K562 (cell line): Measurements from ENCODE around the gene APOC1. TPM values are rescaled to one million over a fixed set of nuclear protein-coding genes. Genes with fewer than 3 reads are reported as not detected.

ENCODE experiments used
- DLX4 ChIP-seq: fragments of 250-450 bp; sonication (Bioruptor Pico); IDR thresholded peaks from 2 replicates; pipeline ENCODE4 v1.6.1; 2021; ENCODE audit warnings: mild to moderate bottlenecking
- ESRRA ChIP-seq: fragments of 450-650 bp; IDR thresholded peaks from 2 replicates; pipeline ENCODE4 v1.6.1; 2014; ENCODE audit warnings: low read depth, mild to moderate bottlenecking, moderate library complexity, borderline replicate concordance
- EWSR1 ChIP-seq: fragments of 450-650 bp; IDR thresholded peaks from 2 replicates; pipeline ENCODE4 v1.6.1; 2018; ENCODE audit warnings: borderline replicate concordance, mild to moderate bottlenecking, low read depth, moderate library complexity; ENCODE audit not compliant: partially characterized antibody
- KDM1A ChIP-seq, 2 experiments: fragments of 450-650 bp; IDR thresholded peaks; 2 replicates each; pipeline ENCODE4 v1.6.1; 2016; ENCODE audit warnings: mild to moderate bottlenecking in 2 of 2
- LEF1 ChIP-seq: fragments of 450-650 bp; IDR thresholded peaks from 2 replicates; pipeline ENCODE4 v1.6.1; 2016; ENCODE audit warnings: mild to moderate bottlenecking
- NFE2 ChIP-seq: IDR thresholded peaks from 2 replicates; pipeline ENCODE4 v1.6.1; 2014; ENCODE audit warnings: antibody characterized with exemption, low read depth
- POLR2B ChIP-seq: fragments of 450-650 bp; IDR thresholded peaks from 2 replicates; pipeline ENCODE4 v1.6.1; 2018; ENCODE audit warnings: low read depth; ENCODE audit not compliant: partially characterized antibody
- RHOXF2B ChIP-seq: fragments of 250-450 bp; sonication (Bioruptor Pico); conservative IDR thresholded peaks from 2 replicates; pipeline ENCODE4 v1.5.1; 2021
- STAT5B ChIP-seq: fragments of 250-450 bp; sonication (Bioruptor Pico); IDR thresholded peaks from 2 replicates; pipeline ENCODE4 v1.8.0; 2021; ENCODE audit warnings: mild to moderate bottlenecking, inconsistent platforms
- THRB ChIP-seq: fragments of 450-650 bp; formaldehyde crosslinking; conservative IDR thresholded peaks from 2 replicates; pipeline ENCODE4 v1.4.0; 2022; ENCODE audit warnings: mild to moderate bottlenecking, missing genetic modification characterization
- USF1 ChIP-seq: sonication (generic); formaldehyde crosslinking; IDR thresholded peaks from 2 replicates; pipeline ENCODE4 v1.9.0; 2022; ENCODE audit warnings: mild to moderate bottlenecking, missing genetic modification reagents
- ZNF512 ChIP-seq: IDR thresholded peaks from 2 replicates; pipeline ENCODE4 v1.6.1; 2016; ENCODE audit warnings: missing genetic modification characterization, missing compliant biosample characterization
- ZNF584 ChIP-seq: fragments of 200-800 bp; sonication (Bioruptor generic); IDR thresholded peaks from 2 replicates; pipeline ENCODE4 v1.6.1; 2016; ENCODE audit warnings: low read depth, mild to moderate bottlenecking, missing genetic modification characterization, missing compliant biosample characterization
- polyA plus RNA-seq, 8 experiments: library from polyadenylated mRNA; depleted of rRNA in 4 of 8; stranded (reverse) in 5 of 8; unstranded in 3 of 8; fragments of >200 nt; fragmentation: Nextera tagmentation in 2 of 8; fragmentation: Illumina TruSeq in 1 of 8; extraction: Ambion mirVana in 2 of 8; extraction: Trizol in 1 of 8; gene quantifications; 2 replicates each; pipeline versions ENCODE4 v1.2.1 to v1.2.3, GENCODE V29; 2011 to 2014; ENCODE audit warnings: inconsistent platforms in 1 of 8, missing spikeins in 1 of 8
- total RNA-seq, 7 experiments: library from RNA; depleted of rRNA in 6 of 7; stranded (reverse); fragments of >200 nt in 6 of 7; fragmentation: Illumina TruSeq in 2 of 7; extraction: Trizol in 2 of 7; gene quantifications; 2 replicates each; pipeline versions ENCODE4 v1.2.1 to v1.2.3, GENCODE V29; 2011 to 2021; ENCODE audit warnings: low replicate concordance in 1 of 7

APOC1 gene
- total and polyA plus RNA-seq, 9 of the 15 experiments (the other 6 are each of a cell fraction or from before 2014, with no cell fraction given), result 115 to 408 (median 220) TPM

- TF ChIP-seq KDM1A (IDR thresholded peaks at IDR 0.05), result 0 out of 4 replicates have a peak, but pooled peaks of 1 of the 2 experiments have one; percentile 43
- TF ChIP-seq RHOXF2B (CRISPR knock-in tag), result no peak
- peak; percentile 64; the same call in 1 of the 2 replicates for TF ChIP-seq THRB (CRISPR knock-in tag)
- no peak for TF ChIP-seq POLR2B
- no peak for TF ChIP-seq STAT5B (CRISPR knock-in tag)
- TF ChIP-seq EWSR1, result no peak
- no peak for TF ChIP-seq NFE2
- TF ChIP-seq ZNF584 (CRISPR knock-in tag), result no peak
- TF ChIP-seq ZNF512 (tag), result no peak
- no peak for TF ChIP-seq DLX4 (CRISPR knock-in tag)
- no peak for TF ChIP-seq LEF1
- TF ChIP-seq ESRRA, result peak; percentile 78
- no peak for TF ChIP-seq USF1 (CRISPR knock-in tag)
Observed at GRCh38 chr19:44904426-44904994, 9.9 kb upstream of the APOC1 start (continued).
